GM21576 (cell line): ENCODE results near the gene GGA1.
"Not testable (repeated sequence)": the region's sequence is repeated elsewhere in the genome, so short reads cannot be mapped to it uniquely, and the experiment has no call there.

Experiments
- ATAC-seq: cut with Tn5 transposase; IDR thresholded peaks from one replicate; pipeline ENCODE4 v1.9.1; 2021; ENCODE audit warnings: mild to moderate bottlenecking, moderate library complexity; ENCODE audit not compliant: unreplicated experiment

Gene GGA1

GRCh38 chr22:37570661-37570976 is 38.0 kb upstream of the GGA1 start:
- ATAC-seq: no peak

DNA sequence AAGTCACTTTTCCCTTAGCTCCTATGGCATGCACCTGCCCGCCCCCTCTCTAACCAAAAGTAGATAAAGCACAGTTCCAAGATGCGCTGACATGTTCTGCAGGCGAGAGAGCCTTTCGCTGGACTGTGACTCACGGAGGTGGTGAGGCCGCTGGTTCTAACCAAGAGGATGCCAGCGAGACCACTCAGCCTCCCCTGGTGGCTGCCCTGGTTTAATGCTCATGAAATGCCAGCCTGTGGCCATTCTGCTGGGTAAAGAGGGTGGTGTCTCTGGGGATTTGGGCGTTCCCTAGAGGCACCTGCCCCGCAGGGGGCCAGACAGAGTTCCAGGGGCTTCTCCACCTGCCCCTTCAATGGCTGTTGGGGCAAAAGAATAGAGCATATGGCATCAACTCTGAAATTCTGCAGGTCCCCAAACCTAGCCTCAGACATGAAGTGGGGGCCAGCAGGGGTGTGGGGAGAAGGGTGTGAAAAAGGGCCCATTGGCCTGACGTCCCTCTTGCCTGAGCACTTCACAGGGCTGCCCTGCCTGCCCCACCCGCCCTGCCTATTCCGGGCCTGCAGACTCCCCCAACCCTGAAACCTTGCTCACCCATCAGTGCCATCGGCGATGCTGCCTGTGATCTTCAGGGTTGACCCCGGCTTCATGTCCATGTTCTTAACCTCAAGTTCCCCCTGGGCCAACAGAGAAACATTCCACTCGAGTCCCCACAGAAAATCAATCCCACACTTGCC is 37.2 kb upstream of the GGA1 start:
- no peak for ATAC-seq

- no peak for ATAC-seq
Observed at GRCh38 chr22:37571992-37572373, 36.7 kb upstream of the GGA1 start.

GRCh38 chr22:37575490-37576003 is 33.1 kb upstream of the GGA1 start:
- ATAC-seq: no peak

DNA sequence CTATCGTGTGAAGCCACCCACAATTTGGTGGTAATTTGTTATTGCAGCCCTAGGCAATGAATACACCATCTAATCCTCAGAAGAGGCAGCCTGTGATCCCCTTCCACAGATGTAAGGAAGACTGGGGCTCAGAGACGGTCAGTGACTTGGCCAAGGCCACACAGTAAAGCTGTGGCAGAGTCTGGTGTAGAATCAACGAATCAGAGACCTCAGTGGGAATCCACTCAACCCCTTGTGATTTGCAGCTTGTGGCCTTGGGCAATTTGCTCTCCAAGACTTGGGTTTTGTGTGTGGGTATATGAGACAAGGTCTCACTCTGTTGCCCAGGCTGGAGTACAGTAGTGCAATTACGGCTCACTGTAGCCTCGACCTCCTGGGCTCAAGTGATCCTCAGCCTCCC is 30.6 kb upstream of the GGA1 start:
- no peak for ATAC-seq

DNA sequence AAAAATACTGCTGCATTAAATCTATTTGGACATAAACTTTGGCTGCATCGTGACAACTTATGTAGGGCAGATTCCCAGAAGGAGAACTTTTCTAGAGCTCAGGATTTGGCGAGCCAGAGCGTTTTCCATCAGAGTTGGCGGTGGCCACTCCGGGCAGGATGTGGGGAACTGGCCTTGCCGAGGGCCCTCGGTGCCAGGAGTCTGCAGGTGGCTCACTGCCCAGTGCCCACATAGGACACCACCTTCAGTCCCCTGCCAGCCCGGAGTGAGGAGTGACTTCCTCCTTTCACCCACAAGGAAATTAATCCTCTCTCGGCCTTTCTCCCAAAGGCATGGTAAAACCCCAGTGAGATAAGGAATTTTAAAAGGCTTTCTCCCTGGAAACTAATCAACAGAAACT is 27.1 kb upstream of the GGA1 start:
- no peak for ATAC-seq

DNA sequence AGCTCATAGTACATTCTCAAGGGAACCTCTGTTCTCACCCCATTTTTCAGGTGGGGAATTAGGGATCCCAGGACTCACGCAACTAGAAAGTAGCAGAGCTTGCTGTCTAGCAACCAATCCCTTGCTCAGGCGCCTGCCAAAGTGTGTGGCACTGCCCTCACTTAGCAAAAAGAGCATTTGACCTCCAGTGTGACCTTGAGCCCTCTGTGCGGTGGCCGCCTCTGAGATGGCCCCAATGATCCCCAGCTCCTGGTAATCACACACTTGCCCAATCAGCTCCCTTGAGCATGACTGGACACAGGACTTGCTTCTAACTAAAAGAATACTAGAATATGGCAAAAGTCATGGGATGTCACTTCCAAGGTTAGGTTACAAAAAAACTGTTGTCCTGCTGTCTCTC is 26.1 kb upstream of the GGA1 start:
- ATAC-seq: no peak

DNA sequence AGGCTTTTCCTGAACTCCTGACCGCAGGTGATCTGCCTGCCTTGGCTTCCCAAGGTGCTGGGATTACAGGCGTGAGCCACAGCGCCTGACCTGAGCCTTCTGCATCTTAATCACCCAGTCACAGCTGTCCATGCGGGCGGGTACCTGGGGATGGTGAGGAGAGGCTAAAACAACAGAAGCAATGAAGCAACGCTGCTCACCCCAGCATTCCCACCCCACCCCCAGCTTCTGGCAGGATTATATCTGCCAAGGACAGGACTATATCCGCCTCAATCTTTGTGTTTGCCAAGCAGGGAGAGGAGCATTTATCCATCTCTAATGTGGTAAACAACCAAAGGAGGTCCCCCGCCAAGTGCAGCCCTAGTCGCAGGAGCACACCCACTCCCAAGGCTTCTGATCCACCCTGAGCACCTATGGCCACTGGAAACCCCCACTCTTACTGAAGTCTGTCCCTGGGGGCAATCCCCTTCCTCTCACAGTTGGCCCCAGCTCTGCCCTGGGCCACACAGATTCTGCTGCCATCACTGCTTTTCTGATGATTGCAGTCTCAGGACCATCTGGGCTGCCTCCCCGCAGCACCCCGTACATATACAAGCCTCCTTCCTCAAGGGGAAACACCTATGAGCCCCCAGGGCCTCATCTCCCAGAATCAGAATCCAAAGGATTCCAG is 20.0 kb upstream of the GGA1 start:
- ATAC-seq: no peak

- ATAC-seq: no peak
Observed at GRCh38 chr22:37589636-37590035, 19.0 kb upstream of the GGA1 start.

DNA sequence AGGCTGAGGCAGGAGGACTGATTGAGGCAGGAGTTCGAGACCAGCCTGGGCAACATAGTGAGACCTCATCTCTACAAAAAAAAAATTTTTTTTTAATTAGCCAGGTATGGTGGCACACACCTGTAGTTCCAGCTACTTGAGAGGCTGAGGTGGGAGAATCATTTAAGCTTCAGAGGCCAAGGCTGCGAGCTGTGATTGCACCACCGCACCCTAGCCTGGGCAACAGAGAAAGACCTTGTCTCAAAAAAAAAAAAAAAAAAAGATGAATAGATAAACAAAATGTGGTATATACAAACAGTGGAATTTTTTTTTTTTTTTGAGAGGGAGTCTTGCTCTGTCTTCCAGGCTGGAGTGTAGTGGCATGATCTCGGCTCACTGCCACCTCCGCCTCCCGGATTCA is 17.6 kb upstream of the GGA1 start:
- ATAC-seq: not testable (repeated sequence)

DNA sequence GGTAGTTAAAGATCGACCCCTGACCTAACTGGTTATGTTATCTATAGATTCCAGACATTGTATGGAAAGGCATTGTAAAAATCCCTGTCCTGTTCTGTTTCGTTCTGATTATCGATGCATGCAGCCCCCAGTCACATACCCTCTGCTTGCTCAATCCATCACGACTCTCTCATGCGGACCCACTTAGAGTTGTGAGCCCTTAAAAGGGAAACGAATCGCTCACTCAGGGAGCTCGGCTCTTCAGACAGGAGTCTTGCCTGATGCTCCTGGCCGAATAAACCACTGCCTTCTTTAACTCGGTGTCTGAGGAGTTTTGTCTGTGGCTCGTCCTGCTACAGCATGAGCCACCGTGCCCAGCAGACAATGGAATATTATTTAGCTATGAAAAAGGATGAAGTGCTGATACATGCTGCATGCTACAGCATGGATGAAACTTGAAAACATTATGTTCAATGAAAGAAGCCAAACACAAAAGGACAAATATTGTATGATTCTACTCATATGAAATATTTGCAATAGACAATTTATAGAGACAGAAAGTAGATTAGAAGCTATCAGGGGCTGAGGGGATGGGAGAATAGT is 16.7 kb upstream of the GGA1 start:
- ATAC-seq: no peak

DNA sequence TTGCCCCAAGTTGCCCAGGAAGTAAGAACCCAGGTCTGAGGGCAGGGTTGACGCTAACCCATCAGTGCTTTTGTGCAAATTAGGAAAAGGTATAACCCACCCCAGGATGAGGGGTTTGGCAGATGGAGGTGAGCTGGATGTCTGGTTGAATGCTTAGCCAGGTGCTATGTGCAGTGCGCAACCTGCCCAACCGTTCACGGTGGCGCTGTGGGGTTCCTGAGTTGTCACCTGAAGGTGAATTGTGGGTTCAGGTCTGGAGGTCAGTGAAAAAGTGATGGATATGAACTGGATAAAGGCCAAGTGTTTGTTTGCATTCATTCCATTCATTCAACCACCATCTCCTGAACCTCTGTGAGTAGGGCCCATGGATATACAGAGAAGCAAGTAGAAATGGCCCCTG is 14.4 kb upstream of the GGA1 start:
- ATAC-seq: no peak

DNA sequence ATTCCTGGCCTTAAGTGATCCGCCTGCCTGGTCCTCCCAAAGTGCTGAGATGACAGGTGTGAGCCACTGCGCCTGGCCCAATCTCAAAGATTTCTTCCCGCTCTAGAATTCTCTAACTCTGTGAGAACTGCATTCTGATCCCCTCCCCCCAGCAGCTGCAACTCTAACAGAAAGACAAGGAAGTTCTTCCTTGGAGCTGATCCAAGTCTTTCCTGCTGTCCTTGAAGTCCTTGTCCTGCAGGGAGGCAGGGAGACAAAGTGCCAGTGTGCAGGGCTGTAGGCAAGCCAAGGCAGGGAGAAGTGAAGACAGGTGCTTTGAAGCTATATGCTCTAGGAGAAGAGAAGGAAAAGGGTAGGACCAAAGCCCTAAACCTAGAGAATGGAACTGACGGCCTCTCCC is 9.5 kb upstream of the GGA1 start:
- ATAC-seq: no peak

DNA sequence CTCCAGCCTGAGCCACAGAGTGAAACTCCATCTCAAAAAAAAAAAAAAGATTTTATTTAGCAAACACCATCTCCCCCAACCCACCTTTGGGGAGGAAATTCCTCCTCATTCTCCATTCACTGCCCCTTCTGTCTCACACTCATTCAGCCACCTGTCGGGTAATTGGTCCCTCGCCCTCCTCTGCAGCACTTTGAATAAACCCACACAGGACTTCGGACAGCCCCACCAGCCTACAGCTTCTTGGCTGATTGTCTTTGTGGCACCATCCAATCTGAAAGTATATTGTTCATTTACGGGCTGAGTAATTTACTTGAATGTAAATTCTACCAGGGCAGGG is 7.5 kb upstream of the GGA1 start:
- ATAC-seq: no peak

DNA sequence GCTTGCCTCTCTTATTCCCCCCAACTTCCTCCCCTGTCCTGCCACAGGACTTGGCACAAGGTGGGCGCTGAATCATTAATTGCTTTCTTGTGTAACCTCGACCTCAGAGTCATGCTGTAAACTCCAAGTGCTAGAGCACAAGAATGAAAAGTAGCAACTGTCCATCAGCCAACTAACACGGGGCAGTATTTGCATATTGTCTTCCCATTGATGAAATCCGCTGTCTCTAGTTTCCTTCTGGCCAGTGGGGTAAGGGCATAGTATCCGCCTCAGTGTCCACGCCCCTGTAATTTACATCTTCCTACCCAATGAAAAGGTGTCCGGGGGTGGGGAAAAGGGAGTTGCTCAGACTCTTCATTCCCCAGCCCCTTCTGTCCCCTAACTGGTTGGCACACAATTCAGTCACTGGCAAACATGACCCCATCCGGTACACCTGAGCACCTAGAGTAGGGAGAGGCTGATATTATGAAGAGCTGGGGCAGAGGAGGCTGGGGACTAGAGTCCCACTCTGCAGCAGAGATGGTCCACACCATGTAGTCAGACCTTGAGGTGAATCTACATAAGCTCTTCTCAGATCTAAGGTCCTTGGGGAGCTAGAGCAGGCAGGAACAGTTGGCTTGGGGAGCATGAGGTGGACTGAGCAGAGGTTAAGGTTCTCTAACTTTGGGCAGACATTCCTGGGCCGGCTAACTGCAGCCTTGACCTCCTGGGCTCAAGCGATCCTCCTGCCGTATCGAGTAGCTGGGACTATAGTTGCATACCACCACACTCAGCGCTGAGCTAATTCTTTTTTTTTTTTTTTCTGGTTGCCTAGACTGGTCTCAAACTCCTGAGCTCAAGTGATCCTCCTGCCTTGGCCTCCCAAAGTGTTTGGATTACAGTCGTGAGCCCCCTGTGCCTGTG is 6.8 kb upstream of the GGA1 start:
- ATAC-seq: no peak

GRCh38 chr22:37602546-37603277 is 5.9 kb upstream of the GGA1 start:
- ATAC-seq: not testable (repeated sequence)

GRCh38 chr22:37604074-37604473 is 4.6 kb upstream of the GGA1 start:
- no peak for ATAC-seq

- no peak for ATAC-seq
Observed at GRCh38 chr22:37604875-37605274, 3.8 kb upstream of the GGA1 start.

GRCh38 chr22:37607010-37607934 is 1.4 kb upstream of the GGA1 start:
- no peak for ATAC-seq
